Osteoblast (primary cell): ENCODE data around the gene SIRT5. TPM values are rescaled to one million over a fixed set of nuclear protein-coding genes. Genes with fewer than 3 reads are reported as not detected.

ENCODE experiments used
- DNase-seq: peaks from one replicate; pipeline ENCODE4 v3.0.0; 2011; ENCODE audit warnings: low spot score, mixed read lengths; ENCODE audit not compliant: insufficient read length; ENCODE audit errors: missing footprints
- H2AFZ ChIP-seq: 2 replicates; pipeline ENCODE4 v1.6.0; 2011; ENCODE audit warnings: mild to moderate bottlenecking, low read length
- H3K27ac ChIP-seq: 2 replicates; pipeline ENCODE4 v1.5.1; 2011; ENCODE audit warnings: mild to moderate bottlenecking, low read depth, low read length, moderate library complexity
- H3K27me3 ChIP-seq: 2 replicates; pipeline ENCODE4 v1.6.0; 2012; ENCODE audit warnings: mild to moderate bottlenecking, control low read depth, inconsistent platforms, low read length, moderate library complexity; ENCODE audit not compliant: insufficient read depth
- H3K36me3 ChIP-seq: 2 replicates; pipeline ENCODE4 v1.5.1; 2011; ENCODE audit warnings: mild to moderate bottlenecking, low read length, control low read depth, moderate library complexity; ENCODE audit not compliant: insufficient read depth
- H3K4me1 ChIP-seq: 2 replicates; pipeline ENCODE4 v1.5.1; 2011; ENCODE audit warnings: mild to moderate bottlenecking, low read length, control low read depth, moderate library complexity; ENCODE audit not compliant: insufficient read depth
- H3K4me2 ChIP-seq: 2 replicates; pipeline ENCODE4 v1.6.0; 2011; ENCODE audit warnings: mild to moderate bottlenecking, low read length; ENCODE audit not compliant: insufficient read depth
- H3K4me3 ChIP-seq: fragments of 200-600 bp; sonication (generic); 3 replicates; pipeline ENCODE4 v1.5.1; 2012; ENCODE audit warnings: mild to moderate bottlenecking, low read length, inconsistent platforms; ENCODE audit not compliant: insufficient read depth
- H3K79me2 ChIP-seq: 2 replicates; pipeline ENCODE4 v1.6.0; 2012; ENCODE audit warnings: mild to moderate bottlenecking, low read length, control low read depth, inconsistent platforms; ENCODE audit not compliant: insufficient read depth
- H3K9me3 ChIP-seq: 2 replicates; pipeline ENCODE4 v1.5.1; 2011; ENCODE audit warnings: low read depth, low read length, control low read depth
- H4K20me1 ChIP-seq: 2 replicates; pipeline ENCODE4 v1.6.0; 2012; ENCODE audit warnings: mild to moderate bottlenecking, low read length, control low read depth; ENCODE audit not compliant: insufficient read depth
- CTCF ChIP-seq: IDR thresholded peaks from 2 replicates; pipeline ENCODE4 v1.5.1; 2011; ENCODE audit warnings: mild to moderate bottlenecking, low read depth, low read length, moderate library complexity; ENCODE audit errors: extremely low read depth
- total RNA-seq: library from RNA; depleted of rRNA; stranded (reverse); fragments of >200 nt; gene quantifications from 2 replicates; pipeline ENCODE4 v1.2.3, GENCODE V29; 2012

Gene SIRT5
- total RNA-seq, 1 donor = 9.0 TPM

- Histone ChIP-seq H3K4me1 (peaks cover 7% of the 10 kb centered on the region), H3K4me3 (no peak overlapping the region), H3K9me3 (no peaks in the 10 kb centered on the region), H3K36me3 (peaks cover 7% of the 10 kb centered on the region), H2AFZ (no peak overlapping the region), H3K79me2 (peaks cover 12% of the 10 kb centered on the region), H3K27ac (no peak overlapping the region), H3K4me2 (no peak overlapping the region), H3K27me3 (no peaks in the 10 kb centered on the region), H4K20me1 (no peaks in the 10 kb centered on the region)
- DNase-seq = no peak
- no peak for TF ChIP-seq CTCF
Observed at GRCh38 chr6:13648850-13649249, 74.4 kb downstream of the SIRT5 start.

- DNase-seq = no peak
Observed at GRCh38 chr6:13649393-13649792, 75.0 kb downstream of the SIRT5 start.

GRCh38 chr6:13653296-13653695, 78.9 kb downstream of the SIRT5 start:
- DNase-seq = peak; percentile 54
- no peak overlapping the region for H3K4me2 ChIP-seq
- H4K20me1 ChIP-seq = peaks cover 3% of the 10 kb centered on the region
- peaks cover 11% of the 10 kb centered on the region for H3K4me1 ChIP-seq
- no peak overlapping the region for H3K4me3 ChIP-seq
- TF ChIP-seq CTCF = no peak
- no peak overlapping the region for H2AFZ ChIP-seq
- peaks cover 34% of the 10 kb centered on the region for H3K79me2 ChIP-seq
- H3K36me3 ChIP-seq = no peaks in the 10 kb centered on the region
- H3K27me3 ChIP-seq = no peaks in the 10 kb centered on the region
- no peak overlapping the region for H3K27ac ChIP-seq
- no peaks in the 10 kb centered on the region for H3K9me3 ChIP-seq

More at GRCh38 chr6:13649393-13649792, 75.0 kb downstream of the SIRT5 start:
- Histone ChIP-seq H3K36me3 (peaks cover 3% of the 10 kb centered on the region), H3K9me3 (no peaks in the 10 kb centered on the region), H4K20me1 (no peaks in the 10 kb centered on the region), H3K79me2 (peaks cover 13% of the 10 kb centered on the region), H3K27ac (no peak overlapping the region), H3K4me3 (no peak overlapping the region), H3K4me2 (no peak overlapping the region), H2AFZ (no peak overlapping the region), H3K4me1 (peaks cover 11% of the 10 kb centered on the region), H3K27me3 (no peaks in the 10 kb centered on the region)
- no peak for TF ChIP-seq CTCF

GRCh38 chr6:13654496-13654895, 80.1 kb downstream of the SIRT5 start:
- H3K27me3 ChIP-seq = no peaks in the 10 kb centered on the region
- H3K79me2 ChIP-seq = peaks cover 45% of the 10 kb centered on the region
- no peaks in the 10 kb centered on the region for H3K36me3 ChIP-seq
- H4K20me1 ChIP-seq = peaks cover 3% of the 10 kb centered on the region
- H3K4me2 ChIP-seq = no peak overlapping the region
- H3K9me3 ChIP-seq = no peaks in the 10 kb centered on the region
- H3K4me3 ChIP-seq = no peak overlapping the region
- H3K27ac ChIP-seq = peak overlapping the region; percentile 16
- peaks cover 11% of the 10 kb centered on the region for H3K4me1 ChIP-seq
- DNase-seq = no peak
- H2AFZ ChIP-seq = no peak overlapping the region
- no peak for TF ChIP-seq CTCF
